H9 (cell line): ENCODE measurements around the gene GALNT17. TPM values are rescaled to one million over a fixed set of nuclear protein-coding genes. Genes with fewer than 3 reads are reported as not detected.

ENCODE experiments used
- DNase-seq: peaks from one replicate; pipeline ENCODE4 v3.0.0-alpha.2; 2017
- H2AFZ ChIP-seq: one replicate; pipeline ENCODE4 v1.6.1; 2013; ENCODE audit warnings: mild to moderate bottlenecking, low read length, control low read depth, moderate library complexity
- H2AK5ac ChIP-seq: 2 replicates; pipeline ENCODE4 v1.6.1; 2013; ENCODE audit warnings: low read length, control low read depth, mixed read lengths; ENCODE audit not compliant: insufficient read length
- H2BK120ac ChIP-seq: one replicate; pipeline ENCODE4 v1.6.1; 2013; ENCODE audit warnings: low read depth, mild to moderate bottlenecking, low read length, control low read depth, inconsistent platforms; ENCODE audit not compliant: poor library complexity, severe bottlenecking
- H2BK12ac ChIP-seq: 2 replicates; pipeline ENCODE4 v1.6.1; 2013; ENCODE audit warnings: low read length, control low read depth, mixed read lengths, low read depth; ENCODE audit not compliant: insufficient read length
- H2BK15ac ChIP-seq: 2 replicates; pipeline ENCODE4 v1.6.1; 2013; ENCODE audit warnings: low read depth, low read length, control low read depth
- H2BK20ac ChIP-seq: one replicate; pipeline ENCODE4 v1.6.1; 2013; ENCODE audit warnings: low read depth, mild to moderate bottlenecking, low read length, control low read depth, inconsistent platforms; ENCODE audit not compliant: poor library complexity, severe bottlenecking
- H2BK5ac ChIP-seq: 2 replicates; pipeline ENCODE4 v1.6.1; 2013; ENCODE audit warnings: low read length, control low read depth, mixed read lengths; ENCODE audit not compliant: insufficient read length
- H3K14ac ChIP-seq: 2 replicates; pipeline ENCODE4 v1.6.1; 2013; ENCODE audit warnings: low read length, control low read depth; ENCODE audit not compliant: insufficient read depth
- H3K18ac ChIP-seq: 2 replicates; pipeline ENCODE4 v1.6.1; 2013; ENCODE audit warnings: low read depth, mild to moderate bottlenecking, mixed read lengths, low read length, control low read depth; ENCODE audit not compliant: insufficient read length
- H3K23ac ChIP-seq: 2 replicates; pipeline ENCODE4 v1.6.1; 2013; ENCODE audit warnings: low read length, control low read depth, mixed read lengths, low read depth; ENCODE audit not compliant: insufficient read length
- H3K23me2 ChIP-seq: 2 replicates; pipeline ENCODE4 v1.6.1; 2013; ENCODE audit warnings: low read depth, mild to moderate bottlenecking, mixed read lengths, low read length, control low read depth; ENCODE audit not compliant: insufficient read length, poor library complexity, severe bottlenecking
- H3K27ac ChIP-seq: 2 replicates; pipeline ENCODE4 v1.5.1; 2013; ENCODE audit warnings: low read length, control low read depth, mixed read lengths, low read depth; ENCODE audit not compliant: insufficient read length
- H3K27me3 ChIP-seq: 2 replicates; pipeline ENCODE4 v1.6.1; 2013; ENCODE audit warnings: low read length, control low read depth, inconsistent platforms; ENCODE audit not compliant: insufficient read depth
- H3K4ac ChIP-seq: 2 replicates; pipeline ENCODE4 v1.6.1; 2013; ENCODE audit warnings: low read depth, mild to moderate bottlenecking, control low read depth, inconsistent platforms, low read length, moderate library complexity
- H3K4me1 ChIP-seq: 2 replicates; pipeline ENCODE4 v1.6.1; 2013; ENCODE audit warnings: low read length, control low read depth, inconsistent platforms; ENCODE audit not compliant: insufficient read depth
- H3K4me2 ChIP-seq: 2 replicates; pipeline ENCODE4 v1.6.1; 2013; ENCODE audit warnings: low read length, control low read depth, mixed read lengths; ENCODE audit not compliant: insufficient read length, insufficient read depth
- H3K56ac ChIP-seq: 2 replicates; pipeline ENCODE4 v1.6.1; 2013; ENCODE audit warnings: low read depth, mild to moderate bottlenecking, mixed read lengths, low read length, control low read depth; ENCODE audit not compliant: insufficient read length
- H3K79me1 ChIP-seq: 2 replicates; pipeline ENCODE4 v1.6.1; 2013; ENCODE audit warnings: low read depth, mild to moderate bottlenecking, moderate library complexity, low read length, control low read depth, inconsistent platforms; ENCODE audit not compliant: insufficient read depth, poor library complexity, severe bottlenecking
- H3K79me2 ChIP-seq: 2 replicates; pipeline ENCODE4 v1.6.1; 2013; ENCODE audit warnings: low read length, control low read depth, inconsistent platforms; ENCODE audit not compliant: insufficient read depth
- H3K9ac ChIP-seq: 2 replicates; pipeline ENCODE4 v1.6.1; 2013; ENCODE audit warnings: low read length, control low read depth, mixed read lengths; ENCODE audit not compliant: insufficient read length; ENCODE audit errors: extremely low read depth
- H3K9me3 ChIP-seq: one replicate; pipeline ENCODE4 v1.6.1; 2013; ENCODE audit warnings: low read depth, low read length, inconsistent platforms; ENCODE audit not compliant: control insufficient read depth
- H3T11ph ChIP-seq: one replicate; pipeline ENCODE4 v1.6.1; 2013; ENCODE audit warnings: mild to moderate bottlenecking, low read length, control low read depth, inconsistent platforms
- H4K20me1 ChIP-seq: one replicate; pipeline ENCODE4 v1.6.1; 2013; ENCODE audit not compliant: control insufficient read depth, insufficient read length, insufficient read depth
- H4K5ac ChIP-seq: 2 replicates; pipeline ENCODE4 v1.6.1; 2013; ENCODE audit warnings: low read depth, mild to moderate bottlenecking, mixed read lengths, low read length, control low read depth; ENCODE audit not compliant: insufficient read length
- H4K8ac ChIP-seq: replicated peaks from 2 replicates; pipeline ENCODE4 v1.6.1; 2013; ENCODE audit warnings: low read length, control low read depth, mixed read lengths, low read depth; ENCODE audit not compliant: insufficient read length
- H4K91ac ChIP-seq: 2 replicates; pipeline ENCODE4 v1.6.1; 2013; ENCODE audit warnings: low read depth, mild to moderate bottlenecking, moderate library complexity, mixed read lengths, low read length, control low read depth; ENCODE audit not compliant: insufficient read length
- H3K27ac Mint-ChIP-seq, 3 experiments: 2 replicates in 2 of 3; 3 replicates in 1 of 3; pipeline ENCODE4 v1.8.0; 2020 to 2021; ENCODE audit warnings: mixed read lengths in 3 of 3, mild to moderate bottlenecking in 1 of 3, moderate library complexity in 1 of 3
- H3K27me3 Mint-ChIP-seq: 2 replicates; pipeline ENCODE4 v1.8.0; 2021; ENCODE audit warnings: low read depth, mild to moderate bottlenecking, moderate library complexity, mixed read lengths
- H3K36me3 Mint-ChIP-seq, 3 experiments: 2 replicates in 2 of 3; 3 replicates in 1 of 3; pipeline ENCODE4 v1.8.0; 2020 to 2021; ENCODE audit warnings: low read depth in 3 of 3, mixed read lengths in 3 of 3; ENCODE audit not compliant: insufficient read depth in 1 of 3
- H3K4me1 Mint-ChIP-seq, 2 experiments: 2 replicates each; pipeline ENCODE4 v1.8.0; 2020; ENCODE audit warnings: mixed read lengths in 2 of 2
- H3K4me3 Mint-ChIP-seq, 2 experiments: 2 replicates in 1 of 2; 3 replicates in 1 of 2; pipeline ENCODE4 v1.8.0; 2020 to 2021; ENCODE audit warnings: mild to moderate bottlenecking in 2 of 2, mixed read lengths in 2 of 2, moderate library complexity in 1 of 2
- H3K9me3 Mint-ChIP-seq, 2 experiments: 2 replicates in 1 of 2; 3 replicates in 1 of 2; pipeline ENCODE4 v1.8.0; 2020; ENCODE audit warnings: mild to moderate bottlenecking in 2 of 2, mixed read lengths in 2 of 2, moderate library complexity in 1 of 2
- CTCF ChIP-seq: fragments of 200-600 bp; sonication (generic); conservative IDR thresholded peaks from 3 replicates; pipeline ENCODE4 v1.8.0; 2021; ENCODE audit warnings: antibody characterized with exemption, mild to moderate bottlenecking
- WGBS: extraction: QIAGEN DNeasy Blood & Tissue Kit; methylation state at CpG from one replicate; pipeline ENCODE4 v1.1.7; 2013; ENCODE audit warnings: missing lambda C conversion rate, low lambda C conversion rate, mixed read lengths; ENCODE audit not compliant: insufficient read length; ENCODE audit errors: extremely low coverage; 5-methylcytosine and 5-hydroxymethylcytosine counted together
- total RNA-seq: library from RNA; stranded (reverse); gene quantifications from 2 replicates; pipeline ENCODE4 v1.2.1, GENCODE V29; 2021

Gene GALNT17
- total RNA-seq, 1 experiment from 2014 or later, result 43.2 TPM

GRCh38 chr7:71419546-71420337, 287.8 kb downstream of the GALNT17 start:
- Histone ChIP-seq H3K18ac (no peak overlapping the region), H3K9me3 (no peaks in the 10 kb centered on the region), H4K91ac (no peak overlapping the region), H2BK120ac (no peak overlapping the region), H3T11ph (no peak overlapping the region), H3K79me2 (no peaks in the 10 kb centered on the region), H3K23me2 (no peaks in the 10 kb centered on the region), H3K23ac (no peak overlapping the region), H2BK20ac (no peak overlapping the region), H3K14ac (no peak overlapping the region), H3K56ac (no peak overlapping the region), H2BK15ac (no peak overlapping the region), H3K27ac (no peak overlapping the region), H2AK5ac (no peak overlapping the region), H2BK5ac (no peak overlapping the region), H3K4ac (no peak overlapping the region), H2AFZ (no peak overlapping the region), H3K79me1 (no peaks in the 10 kb centered on the region), H4K8ac (no peak overlapping the region), H3K9ac (no peak overlapping the region), H3K27me3 (no peaks in the 10 kb centered on the region), H3K4me1 (no peaks in the 10 kb centered on the region), H2BK12ac (no peak overlapping the region), H3K4me2 (no peak overlapping the region), H4K20me1 (no peaks in the 10 kb centered on the region), H4K5ac (no peak overlapping the region)
- peaks cover 65 to 85% (median 83%) of the 10 kb centered on the region in 3 experiments for H3K36me3 Mint-ChIP-seq
- H3K4me3 Mint-ChIP-seq, result no peak overlapping the region
- no peak for TF ChIP-seq CTCF
- no peaks in the 10 kb centered on the region for H3K27me3 Mint-ChIP-seq
- H3K4me1 Mint-ChIP-seq, result peaks cover 8 to 9% of the 10 kb centered on the region in 2 experiments
- H3K27ac Mint-ChIP-seq, result peak overlapping the region; percentile 46 to 50 (median 48); a peak in 2 of 7 replicates
- peaks cover 0 to 2% of the 10 kb centered on the region in 2 experiments; a peak in 1 of 5 replicates for H3K9me3 Mint-ChIP-seq
- DNase-seq, result no peak
- no CpG with 5 or more reads among the region's 12 CpGs for WGBS
